CD4-positive, alpha-beta T cell treated with Interleukin-1 beta for 1 hour (primary cell): ENCODE measurements around the gene SLC51A.
A peak's percentile ranks its signal among the peaks of the same experiment; 100 is the strongest.
"Not testable (repeated sequence)": the region's sequence is repeated elsewhere in the genome, so short reads cannot be mapped to it uniquely, and the experiment has no call there.

Source experiments
- DNase-seq, 2 donors: peaks; one replicate each; pipeline ENCODE4 v3.0.0-alpha.2; 2020 to 2022

The SLC51A gene

DNA sequence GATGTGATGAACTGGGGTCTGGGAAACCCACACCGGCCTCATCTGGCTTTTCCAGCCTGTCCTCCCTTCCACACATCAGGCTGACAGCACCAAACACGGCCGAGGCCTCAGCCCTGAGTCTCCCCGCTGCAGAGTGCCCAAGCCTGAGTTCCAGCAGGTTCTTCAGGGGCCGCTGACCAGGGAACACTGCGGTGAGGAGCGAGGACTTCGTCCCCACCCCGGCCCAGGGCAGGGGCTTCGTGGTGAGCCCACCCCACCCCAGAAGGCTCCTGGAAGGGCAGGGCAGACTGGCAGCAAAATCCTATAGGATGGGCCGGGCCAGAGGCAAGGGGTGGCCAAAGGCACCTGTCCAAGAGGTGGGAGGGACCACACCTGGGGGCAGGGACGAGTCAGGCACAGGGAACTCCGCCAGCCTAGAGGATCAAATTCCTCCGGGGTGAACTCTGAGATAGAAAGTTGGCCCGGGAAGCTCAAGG is at the start of gene SLC51A:
SLC51A (plus strand) TSS at position 446 of the 476 bp plus-strand sequence. CDS start 179 bp downstream, outside the sequence.
- DNase-seq: no peak

- DNase-seq: no peak
These were observed 49.6 kb upstream of the SLC51A start for GRCh38 chr3:196166741-196167140.

- no peak for DNase-seq
These were observed 47.4 kb upstream of the SLC51A start for GRCh38 chr3:196168808-196169391.

DNA sequence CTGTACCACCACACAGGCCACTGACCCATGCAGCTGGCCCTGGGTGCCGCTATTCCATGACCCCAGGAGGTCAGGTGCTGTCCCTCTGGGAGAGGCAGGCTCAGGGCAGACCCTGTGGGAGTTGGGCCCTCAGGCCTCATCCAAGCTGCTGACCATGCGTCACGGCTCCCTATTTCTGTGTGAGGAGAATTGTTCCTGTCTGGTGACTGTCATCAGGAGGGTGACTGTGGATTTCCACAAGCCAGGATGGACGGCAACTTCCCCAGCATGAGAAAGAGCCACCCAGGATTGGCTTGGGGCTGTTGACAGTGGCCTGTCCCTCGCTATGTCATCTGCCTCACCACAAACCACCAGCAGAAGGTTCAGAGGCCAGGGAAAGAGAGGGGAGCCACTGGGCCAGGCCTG is 46.5 kb upstream of the SLC51A start:
- DNase-seq: peak in 1 of 2 donors; percentile 59

- not testable (repeated sequence) for DNase-seq
These were observed 46.0 kb upstream of the SLC51A start for GRCh38 chr3:196170296-196170695.

DNA sequence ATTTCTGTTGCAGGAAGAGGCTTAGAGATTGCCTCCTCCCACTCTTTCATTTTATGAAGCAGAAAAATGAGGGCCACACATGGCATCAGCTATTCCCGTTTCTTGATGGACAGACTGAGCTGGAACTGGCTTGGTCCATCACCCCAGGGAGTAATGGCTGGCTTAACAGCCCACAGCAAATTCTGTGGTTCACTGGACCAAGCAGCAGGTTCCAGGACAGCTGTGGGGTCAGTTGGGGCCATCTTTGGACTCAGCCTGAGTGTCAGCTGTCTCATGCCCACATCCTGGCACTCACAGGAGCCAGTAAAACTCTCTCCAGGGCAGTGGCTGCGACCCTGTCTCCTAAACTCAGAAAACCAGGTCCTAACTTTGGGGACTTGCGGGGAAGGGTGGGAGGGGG is 41.7 kb upstream of the SLC51A start:
- no peak for DNase-seq

- DNase-seq: no peak
These were observed 41.2 kb upstream of the SLC51A start for GRCh38 chr3:196175116-196175625.

- DNase-seq: no peak
These were observed 40.6 kb upstream of the SLC51A start for GRCh38 chr3:196175722-196176121.

DNA sequence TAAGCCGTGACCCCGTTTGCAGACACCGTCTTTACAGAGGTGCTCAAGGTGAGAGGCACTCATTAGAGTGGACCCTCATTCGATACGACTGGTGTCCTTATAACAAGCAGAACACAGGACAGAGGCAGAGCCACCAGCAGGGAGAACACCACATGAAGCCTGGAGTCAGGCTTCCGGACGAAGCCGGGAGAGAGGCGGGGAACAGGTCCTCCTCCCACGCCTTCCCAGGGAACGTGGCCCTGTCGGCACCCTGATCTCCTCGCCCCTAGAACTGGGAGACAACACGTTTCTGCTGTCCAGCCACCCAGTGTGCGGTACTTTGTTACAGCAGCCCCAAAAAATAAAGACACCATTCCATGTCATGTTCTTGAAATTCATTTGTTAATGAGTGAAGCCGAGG is 38.8 kb upstream of the SLC51A start:
- no peak for DNase-seq

DNA sequence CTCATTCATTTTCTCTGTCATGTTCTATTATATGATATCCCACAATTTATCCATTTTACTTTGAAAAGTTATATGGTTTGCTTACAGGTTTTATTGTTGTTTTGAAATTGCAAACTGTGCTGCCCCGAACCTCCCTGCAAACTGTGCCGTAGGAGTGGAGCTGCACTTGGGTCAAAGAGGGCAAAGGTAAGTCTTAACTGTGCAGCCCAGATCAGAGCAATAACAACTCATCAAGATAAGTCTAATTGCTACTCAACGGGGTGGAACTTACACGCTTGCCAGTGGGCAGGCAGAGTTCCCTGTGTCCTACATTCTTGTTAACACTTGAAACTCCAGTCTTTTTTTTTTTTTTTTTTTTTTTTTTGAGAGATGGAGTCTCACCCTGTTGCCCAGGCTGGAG is 38.4 kb upstream of the SLC51A start:
- DNase-seq: no peak

- no peak for DNase-seq
These were observed 37.3 kb upstream of the SLC51A start for GRCh38 chr3:196178993-196179379.

DNA sequence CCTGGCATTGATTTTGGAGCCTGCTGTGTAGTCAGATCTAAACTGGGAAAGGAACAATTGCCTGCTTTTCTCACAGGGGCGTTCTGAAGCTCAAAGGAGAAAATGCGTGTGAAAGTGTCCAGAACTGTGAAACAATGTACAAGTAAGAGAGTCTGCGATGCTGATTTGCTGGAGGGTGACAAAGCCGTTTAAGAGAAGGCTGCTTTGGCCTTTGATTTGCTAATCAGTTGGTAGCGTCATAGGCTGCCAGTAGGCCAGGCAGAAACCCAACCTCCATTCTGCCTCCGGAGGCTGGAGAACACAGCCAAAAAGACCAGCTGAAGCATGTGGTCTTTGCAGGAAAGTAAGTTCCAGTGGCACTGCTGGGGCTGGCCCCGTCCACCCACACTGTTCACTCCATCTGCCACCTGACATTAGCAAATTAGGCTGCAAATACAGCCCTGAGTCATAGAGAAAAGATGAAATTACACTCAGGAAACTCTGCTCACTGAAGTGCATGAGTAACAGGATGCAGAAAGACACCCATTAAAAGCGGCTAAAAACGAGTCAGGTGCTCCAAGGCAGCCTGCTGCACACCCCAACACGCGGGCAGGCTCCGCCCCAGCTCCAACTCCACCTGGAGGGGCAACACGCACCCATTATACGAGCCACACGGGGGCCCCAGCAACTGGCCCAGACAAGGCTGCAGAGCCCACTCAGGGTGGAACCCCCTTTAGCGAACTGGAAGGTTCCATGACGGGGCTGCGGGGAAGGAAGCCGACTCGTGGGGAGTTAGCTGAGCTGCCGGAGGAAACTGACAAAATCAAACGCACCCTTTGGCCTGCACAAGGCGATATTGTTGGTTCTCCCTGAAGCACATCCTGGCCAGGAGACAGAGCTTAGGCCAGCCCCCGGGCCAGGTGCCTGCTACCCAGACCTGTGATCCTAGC is 36.7 kb upstream of the SLC51A start:
- DNase-seq: peak; percentile 84 to 86

DNA sequence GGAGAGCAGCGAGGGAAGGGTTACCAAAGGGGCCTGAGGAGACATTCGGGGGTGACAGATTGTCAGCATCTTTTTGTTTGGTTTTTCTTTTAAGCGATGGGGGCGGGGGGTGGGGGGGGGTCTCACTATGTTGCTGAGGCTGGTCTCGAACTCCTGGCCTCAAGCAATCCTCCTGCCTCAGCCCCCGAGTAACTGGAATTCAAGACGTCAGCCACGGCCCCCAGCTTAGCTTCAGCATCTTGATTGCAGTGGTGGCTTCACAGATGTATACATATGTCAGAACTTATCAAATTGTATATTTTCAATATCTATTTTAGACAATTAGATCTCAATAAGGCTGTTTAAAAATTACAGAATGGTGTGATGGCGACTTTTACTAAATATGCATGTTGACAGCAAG is 36.0 kb upstream of the SLC51A start:
- DNase-seq: no peak

DNA sequence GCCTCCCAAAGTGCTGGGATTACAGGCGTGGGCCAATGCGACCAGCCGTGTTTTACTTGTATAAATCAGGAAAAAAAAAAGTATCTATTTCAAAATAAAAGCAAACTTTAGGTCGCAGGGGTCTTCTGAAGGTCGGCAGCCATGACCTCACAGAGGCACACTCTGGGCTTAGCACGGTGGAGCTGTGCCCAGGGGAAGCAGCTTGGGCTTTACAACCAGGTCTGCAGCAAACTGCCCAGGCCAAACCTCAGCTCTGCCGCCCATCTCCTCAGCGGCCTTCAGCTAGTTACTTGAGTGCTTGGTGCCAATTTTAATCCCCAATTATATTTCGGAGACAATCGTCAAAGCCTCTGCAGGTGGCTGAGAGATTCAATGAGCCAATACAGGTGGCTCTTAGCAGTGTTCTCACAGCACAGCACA is 35.2 kb upstream of the SLC51A start:
- DNase-seq: no peak

GRCh38 chr3:196184169-196184432 is 32.2 kb upstream of the SLC51A start:
- not testable (repeated sequence) for DNase-seq

DNA sequence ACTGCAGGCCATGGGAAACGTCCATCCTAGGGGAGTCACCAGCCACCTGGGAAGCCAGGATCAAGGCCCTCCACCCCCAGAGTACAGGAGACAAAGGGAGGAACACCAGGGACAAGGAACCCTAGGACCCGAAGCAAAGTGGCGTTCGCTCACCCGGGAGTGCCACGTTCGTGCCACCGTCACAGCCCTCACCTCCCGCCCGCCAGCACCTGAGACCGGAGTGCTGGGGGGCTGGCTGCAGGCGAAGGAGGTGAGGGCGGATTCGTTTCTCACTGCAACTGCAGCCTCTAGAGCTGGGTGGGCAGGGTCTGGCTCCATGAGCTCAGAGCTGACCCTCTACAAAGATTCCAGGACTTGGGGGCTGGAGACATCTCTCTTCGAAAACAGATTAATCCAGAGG is 31.5 kb upstream of the SLC51A start:
- DNase-seq: no peak

DNA sequence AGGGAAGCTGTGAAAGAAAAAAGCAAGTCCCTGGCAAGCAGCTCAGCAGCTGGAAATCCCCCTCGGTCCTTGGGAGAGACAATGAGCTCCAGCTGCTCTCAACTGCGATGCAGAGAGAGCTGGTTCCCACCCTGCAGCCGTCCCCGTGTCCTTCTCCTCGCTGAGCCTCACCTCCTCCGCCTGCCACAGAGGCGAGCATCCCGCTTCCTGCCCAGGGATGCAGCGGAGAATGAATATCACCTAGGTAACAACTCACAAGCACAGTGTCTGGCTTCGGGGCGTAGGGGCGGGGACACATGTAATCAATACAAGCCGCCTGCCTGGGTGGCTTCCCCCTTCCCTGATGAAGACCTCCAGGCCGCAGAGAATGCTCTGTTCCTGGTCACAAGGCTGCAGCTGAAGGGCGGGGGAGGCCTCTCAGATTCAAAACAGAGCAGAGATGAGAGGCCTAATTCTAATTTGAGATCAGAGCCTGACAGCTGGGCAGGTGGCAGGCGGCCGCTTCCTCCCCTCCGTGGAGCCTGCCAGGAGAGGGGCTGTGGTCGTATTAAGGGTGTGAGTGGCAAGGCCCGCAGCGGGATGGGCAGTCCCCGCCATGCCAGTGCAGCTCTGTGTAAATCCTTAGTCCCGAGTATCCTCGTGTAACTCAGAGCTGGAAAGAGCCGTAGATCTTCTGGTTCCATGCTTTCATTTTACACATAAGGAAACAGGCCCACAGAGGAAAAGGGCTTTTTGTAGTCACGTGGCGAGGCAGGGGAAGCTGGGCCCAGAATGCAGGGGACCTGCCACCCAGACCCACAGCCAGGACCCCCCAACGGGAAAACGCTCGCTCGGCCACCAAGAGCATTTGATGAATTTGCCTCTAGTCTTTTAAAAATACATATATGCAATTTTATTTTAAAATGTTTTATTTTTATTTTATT is 29.4 kb upstream of the SLC51A start:
- DNase-seq: peak in 1 of 2 donors; percentile 37

DNA sequence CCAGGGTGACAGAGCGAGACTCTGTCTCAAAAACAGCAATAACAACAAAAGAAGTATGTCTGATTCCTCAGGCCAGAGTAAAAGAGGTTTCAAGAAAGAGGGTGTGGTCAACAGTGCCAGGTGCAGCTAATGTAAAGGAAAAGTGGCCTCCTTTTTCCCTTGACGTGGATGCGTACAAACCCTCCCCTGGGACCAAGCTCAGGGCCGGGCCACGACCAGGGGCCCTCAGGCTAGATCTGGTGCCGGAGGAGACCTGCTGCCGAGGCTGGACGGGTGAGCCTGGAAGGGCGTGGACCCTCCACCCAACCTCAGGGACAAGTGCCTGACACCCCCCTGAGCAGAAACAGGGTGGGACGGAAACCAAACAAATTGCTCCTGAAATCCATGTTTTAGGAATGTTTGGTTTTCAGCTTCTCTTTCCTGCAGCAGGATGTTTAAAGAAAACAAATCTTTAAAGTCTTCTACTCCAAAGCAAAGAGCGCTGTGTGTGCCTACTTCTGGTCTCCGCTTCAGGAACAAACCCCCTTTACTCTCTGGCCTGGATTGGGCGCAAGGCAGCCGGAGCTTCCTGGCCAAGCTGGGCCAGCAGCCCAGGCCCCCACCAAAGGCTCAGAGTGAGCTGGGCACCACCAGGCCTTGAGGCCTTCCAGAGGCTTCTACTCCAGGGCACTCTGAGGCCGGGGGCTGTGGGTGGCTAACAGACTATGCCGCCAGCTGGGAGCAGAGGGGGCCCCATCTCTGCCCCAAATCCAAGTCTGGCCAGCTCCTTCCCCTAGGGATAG is 26.6 kb upstream of the SLC51A start:
- no peak for DNase-seq

GRCh38 chr3:196192036-196192523 is 24.3 kb upstream of the SLC51A start:
- DNase-seq: peak; percentile 76

DNA sequence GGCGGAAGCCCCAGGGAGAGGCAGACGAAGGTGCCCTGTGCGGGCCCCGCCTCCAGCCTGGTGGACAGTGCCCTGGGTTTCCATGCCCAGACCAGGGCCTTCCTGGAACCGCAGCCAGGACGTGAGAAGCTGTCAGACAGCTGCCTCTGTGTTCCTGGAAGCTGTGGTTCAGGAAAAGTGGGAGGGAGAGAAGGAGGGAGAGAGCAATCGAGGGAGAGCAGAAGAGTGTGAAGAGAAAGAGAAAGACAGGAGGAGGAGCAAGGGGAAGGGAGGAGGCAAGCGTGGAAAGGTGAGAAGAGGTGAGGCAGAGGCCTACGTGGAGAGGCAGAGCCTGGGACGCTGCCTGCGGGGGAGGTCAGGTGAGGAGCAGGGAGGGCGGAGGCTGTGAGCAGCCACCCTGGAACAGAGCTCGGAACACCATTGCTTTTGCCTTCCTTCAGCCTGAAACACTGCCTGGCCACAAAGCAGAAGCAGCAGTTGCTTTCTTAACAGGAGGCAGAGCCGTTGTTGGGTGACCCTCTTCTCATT is 23.7 kb upstream of the SLC51A start:
- DNase-seq: peak; percentile 20 to 33

GRCh38 chr3:196193133-196193735 is 23.1 kb upstream of the SLC51A start:
- no peak for DNase-seq
